ENCODE measurements around the gene MTERF2. TPM values are rescaled to one million over a fixed set of nuclear protein-coding genes. Genes with fewer than 3 reads are reported as not detected.

Gene MTERF2
- total and polyA plus RNA-seq, 2 of the 13 experiments (the other 11 are each of a cell fraction or from before 2014, with no cell fraction given): 8.0 to 11.6 TPM

GRCh38 chr12:107025671-107026070, 38.7 kb upstream of the MTERF2 start:
- no peak for FAIRE-seq
- Histone ChIP-seq H3K27me3 (ENCODE audit: control insufficient read depth in 1 of 2, insufficient read depth in 2 of 2, low read length in 2 of 2) (no peaks in the 10 kb centered on the region), H2AFZ (ENCODE audit: low read length) (no peak overlapping the region), H3K27ac (ENCODE audit: extremely low read length, insufficient read depth, low read length) (no peak overlapping the region), H3K4me3 (replicated peaks in 1 of 3; ENCODE audit: insufficient read depth in 1 of 3, low read depth in 2 of 3, low read length in 3 of 3) (no peak overlapping the region), H3K4me1 (ENCODE audit: insufficient read depth, low read length) (peaks cover 22% of the 10 kb centered on the region), H3K36me3 (replicated peaks in 1 of 2; ENCODE audit: control insufficient read depth in 1 of 2, insufficient read depth in 2 of 2, low read length in 2 of 2) (no peaks in the 10 kb centered on the region), H3K9me3 (ENCODE audit: low read length) (no peaks in the 10 kb centered on the region), H3K4me2 (ENCODE audit: low read depth, low read length) (no peak overlapping the region), H3K9ac (ENCODE audit: insufficient read depth, low read depth, low read length) (no peak overlapping the region), H4K20me1 (ENCODE audit: insufficient read depth, low read length) (no peaks in the 10 kb centered on the region), H3K79me2 (ENCODE audit: insufficient read depth, low read length) (peaks cover 7% of the 10 kb centered on the region)
- POLR2A ChIA-PET: no interaction called here
- 78% methylated on average over 1 of the region's 1 CpG for WGBS (ENCODE audit: low lambda C conversion rate)
- in situ Hi-C loops (cut with HindIII; ENCODE audit: extremely low pct_ligation_motif_present, low pct_unique_long_range_greater_than_20kb): no loop called here
- no peak for DNase-seq (ENCODE audit: low spot score)
- ATAC-seq: no peak
- intact Hi-C loops (cut with micrococcal nuclease; ENCODE audit: unreplicated experiment): no loop called here
- no TSS peak for BruUV-seq (replicated peaks)
- no peak for TF ChIP-seq ZNF709 (CRISPR knock-in tag; IDR thresholded peaks at IDR 0.05)
- no peak for TF ChIP-seq SMAD9 (CRISPR knock-in tag; IDR thresholded peaks at IDR 0.05)
- no peak for TF ChIP-seq NFAT5 (CRISPR knock-in tag; IDR thresholded peaks at IDR 0.05)
- TF ChIP-seq GABPA (IDR thresholded peaks at IDR 0.05; ENCODE audit: low read depth, low read length): no peak
- no peak for TF ChIP-seq GABPA (CRISPR knock-in tag; IDR thresholded peaks at IDR 0.05; ENCODE audit: low read depth)
- no peak for TF ChIP-seq RELA (CRISPR knock-in tag; IDR thresholded peaks at IDR 0.05)
- TF ChIP-seq SMC3 (IDR thresholded peaks at IDR 0.05; ENCODE audit: low read length): no peak
- TF ChIP-seq ZKSCAN8 (CRISPR knock-in tag; IDR thresholded peaks at IDR 0.05; ENCODE audit: borderline replicate concordance): no peak
- CTCF ChIA-PET (ENCODE audit: low intra/inter-chr PET ratio, low total read pairs): no interaction called here
